GM21515 (cell line): ENCODE measurements around the gene ARID3A.

Experiments
- ATAC-seq: cut with Tn5 transposase; IDR thresholded peaks from one replicate; pipeline ENCODE4 v1.9.1; 2021; ENCODE audit not compliant: unreplicated experiment

ARID3A gene

GRCh38 chr19:929203-929890, 3.5 kb downstream of the ARID3A start:
- no peak for ATAC-seq

GRCh38 chr19:929891-930258, 4.0 kb downstream of the ARID3A start:
- ATAC-seq: no peak

DNA sequence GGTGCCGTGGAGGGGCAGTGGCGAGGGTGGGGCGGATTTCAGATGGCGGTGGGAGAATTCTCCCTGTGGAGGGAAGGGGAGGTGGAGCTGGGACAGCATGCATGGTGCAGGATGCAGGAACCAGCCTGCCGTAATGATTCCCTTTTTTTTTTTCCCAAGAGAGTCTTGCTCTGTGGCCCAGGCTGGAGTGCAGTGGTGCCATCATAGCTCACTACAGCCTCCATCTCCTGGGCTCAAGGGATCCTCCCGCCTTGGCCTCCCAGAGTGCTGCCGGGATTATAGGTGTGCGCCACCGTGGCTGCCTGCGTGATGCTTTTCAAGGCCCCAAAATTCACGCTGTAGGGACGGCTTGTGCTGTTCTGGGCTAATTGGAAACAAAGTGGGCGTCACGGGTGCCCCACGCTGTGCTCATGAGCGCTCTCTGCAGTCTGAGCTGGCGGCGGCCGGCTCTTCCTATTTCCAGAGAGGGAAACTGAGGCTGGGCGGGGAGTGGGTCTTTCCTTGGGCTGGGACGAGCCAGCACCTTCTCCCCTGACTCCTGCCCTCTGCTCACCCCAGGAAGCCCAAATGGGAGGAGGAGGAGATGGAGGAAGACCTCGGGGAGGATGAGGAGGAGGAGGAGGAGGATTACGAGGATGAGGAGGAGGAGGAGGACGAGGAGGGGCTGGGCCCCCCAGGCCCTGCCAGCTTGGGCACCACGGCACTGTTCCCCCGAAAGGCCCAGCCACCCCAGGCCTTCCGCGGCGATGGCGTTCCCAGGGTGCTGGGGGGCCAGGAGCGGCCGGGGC, 6.2 kb downstream of the ARID3A start:
- no peak for ATAC-seq

- ATAC-seq: no peak
These were observed 7.1 kb downstream of the ARID3A start for GRCh38 chr19:932648-933552.

DNA sequence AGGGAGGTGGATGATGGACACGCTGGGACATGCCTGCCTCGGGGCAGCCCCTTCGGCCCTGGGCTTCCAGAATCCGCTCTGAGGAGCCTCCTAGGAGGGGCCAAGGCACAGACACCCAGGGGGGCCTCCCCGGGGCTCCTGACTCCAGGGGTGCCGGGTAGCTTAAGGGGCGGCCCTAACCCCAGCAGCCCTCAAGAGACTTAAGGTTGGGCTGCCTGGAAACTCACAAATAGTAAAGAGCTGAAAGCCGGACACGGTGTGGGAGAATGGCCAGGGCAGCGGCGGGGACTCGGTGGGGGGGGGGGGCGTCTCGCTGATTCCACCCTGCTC, 7.7 kb downstream of the ARID3A start:
- no peak for ATAC-seq

DNA sequence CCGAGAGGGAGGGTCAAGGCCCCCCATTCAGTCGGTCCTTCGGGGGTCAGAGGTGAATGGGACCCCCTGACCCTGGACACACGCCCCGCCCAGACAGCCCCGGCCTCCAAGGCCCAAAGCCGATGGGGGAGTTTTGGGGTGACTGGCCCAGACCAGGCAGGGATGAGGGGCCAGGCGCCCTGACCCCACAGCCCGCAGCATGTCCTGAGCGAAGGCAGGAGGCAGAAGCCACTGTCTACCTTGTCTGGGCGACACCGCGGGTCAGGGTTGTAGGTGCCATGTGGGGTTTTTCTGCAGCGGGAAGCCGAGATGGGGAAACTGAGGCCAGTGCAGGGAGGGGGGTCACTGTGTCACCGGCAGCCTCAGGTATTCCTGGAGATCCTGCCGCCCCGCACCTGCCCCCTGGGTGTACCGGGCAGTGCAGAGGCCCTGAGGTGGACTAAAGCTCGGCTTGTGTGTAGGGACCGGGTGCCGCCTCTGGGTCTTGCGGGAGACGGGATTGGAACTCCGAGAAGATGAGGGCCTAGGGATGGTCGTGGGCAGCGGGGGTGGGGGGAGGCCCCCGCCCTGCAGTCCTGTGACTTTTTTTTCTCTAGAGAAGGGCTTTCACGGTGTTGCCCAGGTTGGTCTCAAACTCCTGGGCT, 8.5 kb downstream of the ARID3A start:
- no peak for ATAC-seq

DNA sequence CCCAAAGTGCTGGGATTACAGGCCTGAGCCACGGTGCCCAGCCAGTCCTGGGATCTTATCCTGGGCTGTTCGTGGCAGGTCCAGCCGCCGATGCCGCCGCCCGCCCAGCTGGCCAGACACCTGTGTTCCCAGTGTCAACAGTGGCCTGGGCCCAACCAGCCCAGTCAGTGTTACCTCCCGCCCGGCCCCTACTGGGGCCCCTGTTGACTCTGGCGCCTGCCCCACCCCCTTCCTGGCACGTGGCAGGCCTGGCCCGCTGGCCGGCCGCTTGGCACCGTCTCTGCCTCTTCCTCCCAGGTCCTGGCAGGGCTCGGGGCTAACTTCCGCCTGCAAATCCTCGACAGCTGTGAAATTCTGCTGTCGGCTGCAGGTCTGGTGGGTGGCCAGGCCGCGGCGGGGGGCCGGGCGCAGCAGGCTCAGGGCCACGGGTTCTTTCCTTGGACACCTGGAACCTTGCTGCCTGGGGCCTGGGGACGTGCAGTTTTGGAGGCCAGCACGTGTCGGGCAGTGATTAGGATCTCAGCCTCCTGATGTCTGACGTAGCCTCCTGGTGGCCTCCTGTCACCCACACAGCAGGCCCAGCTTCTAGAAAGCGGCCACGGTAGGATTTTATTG, 9.1 kb downstream of the ARID3A start:
- no peak for ATAC-seq

- ATAC-seq: no peak
These were observed 10.3 kb downstream of the ARID3A start for GRCh38 chr19:936175-936546.

DNA sequence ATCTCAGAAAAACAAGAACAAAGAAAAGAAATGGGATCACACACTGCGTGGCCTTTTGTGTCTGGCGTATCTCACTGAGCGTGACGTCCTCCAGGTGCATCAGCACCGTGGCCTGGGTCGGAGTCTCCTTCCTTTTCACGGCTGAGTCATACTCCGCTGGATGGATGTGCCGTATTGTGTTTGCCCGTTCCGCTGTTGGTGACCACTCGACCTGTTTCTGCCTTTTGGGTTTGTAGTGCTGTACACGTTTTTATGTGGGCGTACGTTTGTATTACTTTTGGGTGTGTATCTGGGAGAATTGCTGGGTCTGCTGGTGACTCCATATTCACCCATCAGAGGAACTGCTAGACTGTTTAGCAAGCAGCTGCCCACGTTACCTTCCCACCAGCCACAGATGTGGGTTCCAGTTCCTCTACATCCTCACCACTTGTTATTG, 11.4 kb downstream of the ARID3A start:
- no peak for ATAC-seq

DNA sequence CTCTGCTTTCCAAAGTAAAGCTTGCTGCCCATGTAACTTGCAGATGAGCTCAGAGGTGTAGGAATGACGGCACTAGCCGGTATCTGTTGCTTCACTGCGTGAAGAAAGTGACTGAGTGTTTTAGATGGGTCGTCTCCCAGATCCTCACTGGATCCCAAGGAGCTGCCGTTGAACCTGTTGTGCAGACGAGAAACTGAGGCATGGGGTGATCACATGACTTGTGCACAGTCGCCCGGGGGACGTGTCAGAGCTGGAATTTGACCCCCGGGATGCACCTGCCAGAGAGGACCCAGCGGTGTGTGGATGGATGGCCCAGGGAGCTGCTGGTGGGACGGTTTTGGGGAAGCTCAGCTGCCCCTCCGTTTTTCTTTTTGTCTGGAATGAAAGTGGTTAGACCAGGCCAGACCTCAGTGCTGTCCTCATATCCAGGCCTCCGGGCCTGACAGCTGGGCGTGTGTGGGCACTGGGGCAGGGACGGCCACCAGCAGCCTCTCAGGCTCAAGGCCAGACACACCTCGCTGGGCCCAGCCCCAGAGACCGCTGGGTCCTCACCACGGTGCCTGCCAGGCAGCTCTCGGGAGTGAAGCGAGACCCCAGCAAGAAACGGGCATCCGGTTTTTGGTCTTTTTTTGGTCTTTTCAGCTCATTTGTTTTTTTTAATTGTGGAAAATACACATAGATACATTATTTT, 12.5 kb downstream of the ARID3A start:
- ATAC-seq: no peak

GRCh38 chr19:939439-939838, 13.6 kb downstream of the ARID3A start:
- ATAC-seq: no peak

GRCh38 chr19:939922-940321, 14.1 kb downstream of the ARID3A start:
- no peak for ATAC-seq

DNA sequence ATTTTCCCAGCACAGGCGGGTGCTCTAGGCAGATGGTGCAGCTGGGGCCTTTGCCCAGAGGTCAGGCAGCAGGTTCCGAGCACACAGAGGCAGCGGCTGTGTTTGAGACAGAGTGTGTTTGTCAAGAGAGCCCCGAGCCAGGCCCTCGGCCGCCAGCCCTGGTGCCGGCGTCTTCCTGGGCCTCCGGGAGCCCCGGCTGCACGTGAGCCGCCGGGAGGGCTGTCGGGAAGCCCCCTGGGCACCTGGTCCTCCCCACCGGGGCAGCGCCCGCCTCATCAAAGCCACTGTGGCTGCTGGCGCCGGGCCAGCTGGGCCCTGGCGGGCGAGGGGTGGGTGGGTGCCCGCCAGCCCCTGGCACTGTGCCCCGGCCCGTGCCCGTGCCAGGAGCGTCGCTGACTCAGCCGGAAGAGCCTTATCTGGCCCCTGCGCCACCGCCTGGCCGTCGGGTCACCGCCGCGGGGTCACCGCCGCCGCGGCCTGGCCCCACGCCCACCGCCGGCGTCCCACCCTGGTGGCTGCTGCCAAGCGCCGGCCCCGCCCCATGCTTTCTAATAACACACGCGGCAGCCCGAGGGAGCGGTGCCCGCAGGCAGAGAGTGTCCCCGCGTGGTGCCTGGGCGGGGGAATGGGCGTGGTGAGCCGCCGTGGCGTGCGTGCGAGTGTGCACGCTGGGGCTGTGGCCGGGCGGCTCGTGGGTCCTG, 14.9 kb downstream of the ARID3A start:
- ATAC-seq: no peak

GRCh38 chr19:941292-942132, 15.7 kb downstream of the ARID3A start:
- ATAC-seq: no peak

DNA sequence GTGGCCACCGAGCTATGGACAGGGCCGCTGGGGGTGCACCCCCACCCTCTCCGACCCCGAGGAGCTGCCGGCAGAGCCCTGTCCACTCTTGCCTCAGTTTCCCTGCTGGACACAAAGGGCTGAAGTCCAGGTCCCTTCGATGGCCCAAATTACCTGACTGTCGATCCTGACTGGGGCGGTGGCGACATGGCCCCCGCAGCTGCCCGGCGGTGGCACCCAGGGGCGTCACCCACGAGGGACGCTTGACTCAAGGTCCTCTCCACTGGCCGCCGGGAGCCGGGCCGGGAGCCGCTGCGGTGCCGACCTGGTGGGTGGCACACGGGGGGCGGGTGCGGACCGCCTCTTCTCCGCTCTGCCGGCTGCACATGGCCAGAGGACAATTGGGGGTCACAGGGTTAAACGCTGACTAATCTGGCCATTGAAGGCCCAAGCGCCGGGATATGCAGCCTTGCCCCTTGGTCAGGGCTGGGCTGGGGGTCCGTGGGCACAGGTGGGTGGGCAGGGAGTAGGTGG, 16.4 kb downstream of the ARID3A start:
- no peak for ATAC-seq

GRCh38 chr19:943551-944170, 17.8 kb downstream of the ARID3A start:
- no peak for ATAC-seq

- ATAC-seq: no peak
These were observed 18.3 kb downstream of the ARID3A start for GRCh38 chr19:944171-944567.

DNA sequence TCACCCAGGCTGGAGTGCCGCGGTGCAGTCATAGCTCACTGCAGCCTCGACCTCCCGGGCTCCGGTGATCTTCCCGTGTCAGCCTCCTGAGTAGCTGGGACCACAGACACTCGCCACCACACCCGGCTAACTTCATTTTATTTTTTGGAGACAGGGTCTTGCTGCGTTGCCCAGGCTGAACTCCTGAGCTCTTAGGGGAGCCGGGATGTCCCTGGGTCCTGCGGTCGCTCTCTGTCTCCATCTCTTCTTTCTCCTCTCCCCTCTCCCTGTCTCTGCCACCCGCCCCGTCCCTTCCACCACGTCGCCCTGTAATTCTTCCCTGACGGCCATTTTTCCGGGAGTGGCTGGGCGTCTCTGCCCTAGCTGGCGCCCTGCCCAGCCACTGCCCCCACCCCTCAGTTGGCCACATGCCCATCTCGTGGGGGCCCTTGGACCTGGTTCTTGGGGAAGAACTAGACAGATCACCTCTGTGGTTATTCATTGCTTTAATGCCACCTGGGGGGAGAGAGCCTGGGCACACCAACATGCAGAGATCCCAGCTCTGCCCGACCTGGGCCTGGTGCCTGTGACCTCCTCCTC, 18.9 kb downstream of the ARID3A start:
- ATAC-seq: no peak
